ENCODE results near the gene EIF2A. TPM values are rescaled to one million over a fixed set of nuclear protein-coding genes. Genes with fewer than 3 reads are reported as not detected.
"Not testable (repeated sequence)": the region's sequence is repeated elsewhere in the genome, so short reads cannot be mapped to it uniquely, and the experiment has no call there.

Gene EIF2A
- polyA plus RNA-seq (2013, experiment 1 of 2) = 84.8 TPM
- polyA plus RNA-seq (2013, experiment 2 of 2) = 82.4 TPM

DNA sequence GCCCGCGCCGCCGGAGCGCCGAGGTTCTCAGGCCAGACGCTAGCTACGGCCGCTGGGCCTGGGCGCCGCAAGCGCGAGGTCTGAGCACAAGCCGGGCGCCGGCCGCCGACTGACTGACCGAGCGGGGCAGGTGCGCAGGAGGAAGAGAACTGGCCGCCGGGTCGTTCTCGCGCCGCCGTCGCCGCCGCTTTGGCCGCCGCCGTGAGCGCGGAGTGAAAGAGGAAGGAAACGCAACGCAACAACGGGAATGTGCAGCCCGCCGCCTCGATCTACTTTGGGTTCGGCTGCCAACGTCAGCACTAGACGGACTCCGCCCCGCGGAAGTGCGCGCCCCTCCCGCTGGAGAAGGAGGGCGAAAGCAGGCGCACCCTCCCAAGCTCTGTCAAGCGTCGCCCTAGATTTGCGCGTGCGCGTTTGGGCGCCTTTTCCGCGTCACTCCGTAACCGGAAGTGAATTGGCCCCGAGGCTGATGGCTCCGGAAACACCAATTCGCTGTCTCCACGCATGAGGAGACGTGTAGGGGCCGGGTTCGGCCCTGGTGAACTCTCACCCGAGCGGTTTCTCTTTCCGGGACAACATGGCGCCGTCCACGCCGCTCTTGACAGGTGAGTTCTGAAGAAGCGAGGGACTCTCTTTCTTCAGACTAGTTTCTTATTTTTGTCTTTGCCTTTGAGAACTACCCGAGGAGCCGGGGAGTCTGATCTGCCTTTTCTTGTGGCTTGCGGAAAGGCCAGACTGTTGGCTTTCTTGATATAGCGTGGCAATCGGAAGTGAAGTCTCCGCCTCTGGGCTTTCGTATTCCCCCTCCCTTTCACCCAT lies at the start of gene EIF2A, which contains the start of gene SERP1:
TSS of gene EIF2A (plus strand) at position 562 of the 819 bp plus-strand sequence. CDS start at position 578, 16 bp downstream.
TSS of gene SERP1 (minus strand) at position 271 of the 819 bp plus-strand sequence. CDS start 361 bp downstream, outside the sequence.
- H3K9me3 ChIP-seq (ENCODE audit: control insufficient read depth, low read length) = no peaks in the 10 kb centered on the region

DNA sequence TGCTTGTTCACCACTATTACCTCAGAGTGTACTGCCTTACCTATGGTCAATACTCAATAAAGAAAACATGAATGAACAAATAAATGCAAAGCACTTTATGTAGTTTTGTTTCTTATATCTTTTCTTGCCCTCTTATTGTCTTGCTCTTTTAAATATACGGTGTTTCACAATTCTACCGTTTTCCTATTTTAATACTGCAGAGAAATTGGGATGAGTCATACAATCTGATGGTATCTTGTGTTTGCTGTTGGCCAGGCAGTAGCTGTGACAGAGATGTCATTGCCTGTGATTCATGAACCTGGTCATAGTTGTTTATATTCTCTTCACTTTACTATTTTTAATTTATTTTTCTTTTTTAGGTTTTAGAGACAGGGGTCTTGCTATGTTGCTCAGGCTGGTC lies 48.6 kb upstream of the EIF2A start:
- H4K91ac ChIP-seq (ENCODE audit: low read length) = peak overlapping the region; percentile 27
- H2BK12ac ChIP-seq (ENCODE audit: low read length in 2 of 2) = no peak overlapping the region
- H3K18ac ChIP-seq (ENCODE audit: low read depth in 1 of 2, low read length in 2 of 2) = no peak overlapping the region
- no peaks in the 10 kb centered on the region for H3K27me3 ChIP-seq (ENCODE audit: control insufficient read depth in 1 of 2, insufficient read depth in 1 of 2, low read length in 2 of 2)
- peaks cover 2% of the 10 kb centered on the region for H3K79me1 ChIP-seq (replicated peaks; ENCODE audit: low read length, poor library complexity, severe bottlenecking)
- H3K23ac ChIP-seq (ENCODE audit: low read length in 2 of 2) = no peak overlapping the region
- H4K8ac ChIP-seq (ENCODE audit: low read length) = no peak overlapping the region
- no peak overlapping the region for H3K4me2 ChIP-seq (ENCODE audit: low read length, poor library complexity, severe bottlenecking)
- H3K4ac ChIP-seq (ENCODE audit: low read depth in 1 of 2, low read length in 2 of 2) = no peak overlapping the region
- H3K27ac ChIP-seq (ENCODE audit: low read length, poor library complexity, severe bottlenecking) = no peak overlapping the region
- peaks cover 6% of the 10 kb centered on the region for H3K9me3 ChIP-seq (ENCODE audit: control insufficient read depth, low read length)
- 88% methylated on average over 2 of the region's 2 CpGs for WGBS
- H3K9ac ChIP-seq (ENCODE audit: low read length) = peak overlapping the region; percentile 15
- peaks cover 1% of the 10 kb centered on the region for H3K4me1 ChIP-seq (ENCODE audit: control insufficient read depth, insufficient read depth, low read depth, low read length)
- H2BK120ac ChIP-seq (ENCODE audit: low read depth, low read length) = no peak overlapping the region
- peak; percentile 45 for DNase-seq
- no peak overlapping the region for H2AK5ac ChIP-seq (ENCODE audit: low read length, severe bottlenecking)
- no peak overlapping the region for H3K4me3 ChIP-seq (ENCODE audit: insufficient read depth in 1 of 2, low read depth in 1 of 2, low read length in 2 of 2)
- peaks cover 0 to 2% of the 10 kb centered on the region in 2 experiments for H3K36me3 ChIP-seq (ENCODE audit: control insufficient read depth in 1 of 2, insufficient read depth in 2 of 2, low read depth in 1 of 2, low read length in 2 of 2)
- no peak overlapping the region for H2BK5ac ChIP-seq (ENCODE audit: low read depth, low read length, poor library complexity, severe bottlenecking)
- H3K14ac ChIP-seq (ENCODE audit: low read length in 2 of 2) = no peak overlapping the region
- H2AFZ ChIP-seq (ENCODE audit: low read depth, low read length) = no peak overlapping the region
- no peak overlapping the region for H2BK15ac ChIP-seq (ENCODE audit: low read depth, poor library complexity, severe bottlenecking)

More for the DNA sequence above, at the start of gene EIF2A, which contains the start of gene SERP1:
- peak within 1 kb of the TSS; percentile 95 to 98 for H3K4ac ChIP-seq (ENCODE audit: low read depth in 1 of 2, low read length in 2 of 2)
- H2BK120ac ChIP-seq (ENCODE audit: low read depth, low read length) = peak within 1 kb of the TSS; percentile 87
- H2BK15ac ChIP-seq (ENCODE audit: low read depth, poor library complexity, severe bottlenecking) = peak within 1 kb of the TSS; percentile 57
- H2BK5ac ChIP-seq (ENCODE audit: low read depth, low read length, poor library complexity, severe bottlenecking) = peak within 1 kb of the TSS; percentile 91
- peak within 1 kb of the TSS; percentile 94 to 99 for H3K18ac ChIP-seq (ENCODE audit: low read depth in 1 of 2, low read length in 2 of 2)
- peak within 1 kb of the TSS; percentile 98 for H4K91ac ChIP-seq (ENCODE audit: low read length)
- H3K36me3 ChIP-seq (ENCODE audit: control insufficient read depth in 1 of 2, insufficient read depth in 2 of 2, low read depth in 1 of 2, low read length in 2 of 2) = peaks cover 0 to 34% of the 10 kb centered on the region in 2 experiments
- H3K27me3 ChIP-seq (ENCODE audit: control insufficient read depth in 1 of 2, insufficient read depth in 1 of 2, low read length in 2 of 2) = no peaks in the 10 kb centered on the region
- peak within 1 kb of the TSS; percentile 86 to 97 for H3K23ac ChIP-seq (ENCODE audit: low read length in 2 of 2)
- H2BK12ac ChIP-seq (ENCODE audit: low read length in 2 of 2) = peak within 1 kb of the TSS; percentile 37 to 46
- DNase-seq = peak; percentile 99
- WGBS = under 1% methylated on average over 72 of the region's 86 CpGs
- H3K27ac ChIP-seq (ENCODE audit: low read length, poor library complexity, severe bottlenecking) = peak within 1 kb of the TSS; percentile 96
- peak within 1 kb of the TSS; percentile 94 to 98 for H3K4me3 ChIP-seq (ENCODE audit: insufficient read depth in 1 of 2, low read depth in 1 of 2, low read length in 2 of 2)
- peaks cover 5% of the 10 kb centered on the region for H3K79me1 ChIP-seq (replicated peaks; ENCODE audit: low read length, poor library complexity, severe bottlenecking)
- peak within 1 kb of the TSS; percentile 94 for H3K9ac ChIP-seq (ENCODE audit: low read length)
- H3K4me2 ChIP-seq (ENCODE audit: low read length, poor library complexity, severe bottlenecking) = peak within 1 kb of the TSS; percentile 91
- H4K8ac ChIP-seq (ENCODE audit: low read length) = peak within 1 kb of the TSS; percentile 95
- peak within 1 kb of the TSS; percentile 25 to 100 for H3K14ac ChIP-seq (ENCODE audit: low read length in 2 of 2)
- H3K4me1 ChIP-seq (ENCODE audit: control insufficient read depth, insufficient read depth, low read depth, low read length) = no peaks in the 10 kb centered on the region
- H2AK5ac ChIP-seq (ENCODE audit: low read length, severe bottlenecking) = peak within 1 kb of the TSS; percentile 99
- H2AFZ ChIP-seq (ENCODE audit: low read depth, low read length) = peak within 1 kb of the TSS; percentile 93

GRCh38 chr3:150500960-150501359 lies 45.6 kb upstream of the EIF2A start:
- H4K8ac ChIP-seq (ENCODE audit: low read length); H2BK5ac ChIP-seq (ENCODE audit: low read depth, low read length, poor library complexity, severe bottlenecking); H3K79me1 ChIP-seq (replicated peaks; ENCODE audit: low read length, poor library complexity, severe bottlenecking); H3K14ac ChIP-seq (ENCODE audit: low read length in 2 of 2); H3K27me3 ChIP-seq (ENCODE audit: control insufficient read depth in 1 of 2, insufficient read depth in 1 of 2, low read length in 2 of 2); H2AK5ac ChIP-seq (ENCODE audit: low read length, severe bottlenecking); H3K18ac ChIP-seq (ENCODE audit: low read depth in 1 of 2, low read length in 2 of 2); H2AFZ ChIP-seq (ENCODE audit: low read depth, low read length); H3K4me1 ChIP-seq (ENCODE audit: control insufficient read depth, insufficient read depth, low read depth, low read length); H2BK120ac ChIP-seq (ENCODE audit: low read depth, low read length); DNase-seq; H3K27ac ChIP-seq (ENCODE audit: low read length, poor library complexity, severe bottlenecking); H3K9me3 ChIP-seq (ENCODE audit: control insufficient read depth, low read length); H4K91ac ChIP-seq (ENCODE audit: low read length); H2BK15ac ChIP-seq (ENCODE audit: low read depth, poor library complexity, severe bottlenecking); H3K4ac ChIP-seq (ENCODE audit: low read depth in 1 of 2, low read length in 2 of 2); H3K36me3 ChIP-seq (ENCODE audit: control insufficient read depth in 1 of 2, insufficient read depth in 2 of 2, low read depth in 1 of 2, low read length in 2 of 2); H3K4me3 ChIP-seq (ENCODE audit: insufficient read depth in 1 of 2, low read depth in 1 of 2, low read length in 2 of 2); H3K9ac ChIP-seq (ENCODE audit: low read length); H3K4me2 ChIP-seq (ENCODE audit: low read length, poor library complexity, severe bottlenecking); H2BK12ac ChIP-seq (ENCODE audit: low read length in 2 of 2); H3K23ac ChIP-seq (ENCODE audit: low read length in 2 of 2): not testable (repeated sequence)
- 95% methylated on average over 1 of the region's 1 CpG for WGBS

DNA sequence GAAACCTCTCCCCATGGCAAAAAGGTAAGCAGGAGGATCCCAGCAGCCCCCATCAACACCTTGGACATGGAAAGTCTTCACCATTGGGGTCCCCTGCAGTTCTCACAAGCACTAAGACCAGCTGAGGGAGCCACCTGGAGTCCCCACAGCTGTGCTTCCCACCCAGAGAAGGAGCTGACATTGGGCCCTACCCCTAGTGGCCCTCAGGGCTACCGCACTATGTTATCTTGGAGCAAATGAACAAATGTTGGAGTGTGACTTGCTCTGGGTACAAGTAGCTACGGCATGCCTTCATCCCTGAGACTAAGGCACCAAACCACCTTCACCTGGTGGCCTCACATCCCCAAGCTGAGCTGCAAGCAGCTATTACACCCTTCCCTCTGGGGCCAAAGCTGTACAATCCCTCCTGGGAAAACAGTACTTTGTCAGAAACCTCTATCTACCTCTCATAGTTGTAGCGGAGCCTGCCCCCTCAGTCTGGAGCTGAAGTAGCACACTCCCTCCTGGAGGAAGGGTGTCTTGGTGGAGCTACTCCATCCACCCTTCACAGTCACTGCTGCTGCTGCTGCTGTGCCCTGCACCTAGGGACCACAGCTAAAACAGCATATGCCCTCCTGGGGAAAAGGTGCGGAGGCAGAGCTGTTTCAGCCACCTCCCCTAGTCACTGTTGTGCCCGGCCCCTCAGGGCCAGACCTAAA lies 43.0 kb upstream of the EIF2A start:
- H3K23ac ChIP-seq (ENCODE audit: low read length in 2 of 2) = no peak overlapping the region
- peaks cover 6% of the 10 kb centered on the region for H3K9me3 ChIP-seq (ENCODE audit: control insufficient read depth, low read length)
- H3K9ac ChIP-seq (ENCODE audit: low read length) = no peak overlapping the region
- no peaks in the 10 kb centered on the region for H3K4me1 ChIP-seq (ENCODE audit: control insufficient read depth, insufficient read depth, low read depth, low read length)
- H2AFZ ChIP-seq (ENCODE audit: low read depth, low read length) = no peak overlapping the region
- H4K8ac ChIP-seq (ENCODE audit: low read length) = no peak overlapping the region
- no peak for DNase-seq
- H3K36me3 ChIP-seq (ENCODE audit: control insufficient read depth in 1 of 2, insufficient read depth in 2 of 2, low read depth in 1 of 2, low read length in 2 of 2) = peaks cover 0 to 2% of the 10 kb centered on the region in 2 experiments
- no peak overlapping the region for H4K91ac ChIP-seq (ENCODE audit: low read length)
- H2BK15ac ChIP-seq (ENCODE audit: low read depth, poor library complexity, severe bottlenecking) = no peak overlapping the region
- H3K4me3 ChIP-seq (ENCODE audit: insufficient read depth in 1 of 2, low read depth in 1 of 2, low read length in 2 of 2) = no peak overlapping the region
- no peaks in the 10 kb centered on the region for H3K79me1 ChIP-seq (replicated peaks; ENCODE audit: low read length, poor library complexity, severe bottlenecking)
- H3K18ac ChIP-seq (ENCODE audit: low read depth in 1 of 2, low read length in 2 of 2) = no peak overlapping the region
- no peak overlapping the region for H3K4me2 ChIP-seq (ENCODE audit: low read length, poor library complexity, severe bottlenecking)
- no peak overlapping the region for H2BK120ac ChIP-seq (ENCODE audit: low read depth, low read length)
- H3K27ac ChIP-seq (ENCODE audit: low read length, poor library complexity, severe bottlenecking) = no peak overlapping the region
- 96% methylated on average over 5 of the region's 5 CpGs for WGBS
- H3K4ac ChIP-seq (ENCODE audit: low read depth in 1 of 2, low read length in 2 of 2) = no peak overlapping the region
- H2BK12ac ChIP-seq (ENCODE audit: low read length in 2 of 2) = no peak overlapping the region
- no peak overlapping the region for H2BK5ac ChIP-seq (ENCODE audit: low read depth, low read length, poor library complexity, severe bottlenecking)
- no peaks in the 10 kb centered on the region for H3K27me3 ChIP-seq (ENCODE audit: control insufficient read depth in 1 of 2, insufficient read depth in 1 of 2, low read length in 2 of 2)
- H3K14ac ChIP-seq (ENCODE audit: low read length in 2 of 2) = no peak overlapping the region
- no peak overlapping the region for H2AK5ac ChIP-seq (ENCODE audit: low read length, severe bottlenecking)
